ENCODE measurements around the gene ASB15.

The ASB15 gene

DNA sequence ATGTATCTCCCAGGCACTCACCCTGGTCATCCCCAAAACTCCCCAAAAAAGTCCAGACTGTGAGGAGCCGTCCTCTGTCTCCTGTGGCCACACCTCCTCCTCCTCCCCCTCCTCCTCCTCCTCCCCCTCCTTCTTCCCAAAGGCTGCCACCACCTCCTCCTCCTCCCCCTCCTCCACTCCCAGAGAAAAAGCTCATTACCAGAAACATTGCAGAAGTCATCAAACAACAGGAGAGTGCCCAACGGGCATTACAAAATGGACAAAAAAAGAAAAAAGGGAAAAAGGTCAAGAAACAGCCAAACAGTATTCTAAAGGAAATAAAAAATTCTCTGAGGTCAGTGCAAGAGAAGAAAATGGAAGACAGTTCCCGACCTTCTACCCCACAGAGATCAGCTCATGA lies 61.1 kb downstream of the ASB15 start:
- no peak for DNase-seq

DNA sequence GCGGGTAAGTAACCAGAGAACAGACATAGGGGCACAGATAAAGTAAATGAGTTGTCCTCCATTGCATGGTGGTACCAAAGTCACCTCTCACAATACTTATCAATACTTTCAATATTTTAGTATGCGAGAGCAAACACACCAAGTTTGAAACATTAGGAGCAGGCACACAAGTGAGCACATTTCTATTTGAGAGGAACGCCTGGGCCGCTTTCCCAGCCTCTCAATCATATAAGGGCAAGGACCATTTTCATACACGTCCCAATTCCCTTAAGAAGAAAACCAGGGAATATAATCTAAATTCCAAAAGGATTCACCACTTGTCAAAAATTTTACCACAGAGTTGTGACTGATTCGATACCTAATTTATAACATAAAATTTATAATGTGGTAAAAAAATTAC lies 61.6 kb downstream of the ASB15 start:
- DNase-seq: no peak

DNA sequence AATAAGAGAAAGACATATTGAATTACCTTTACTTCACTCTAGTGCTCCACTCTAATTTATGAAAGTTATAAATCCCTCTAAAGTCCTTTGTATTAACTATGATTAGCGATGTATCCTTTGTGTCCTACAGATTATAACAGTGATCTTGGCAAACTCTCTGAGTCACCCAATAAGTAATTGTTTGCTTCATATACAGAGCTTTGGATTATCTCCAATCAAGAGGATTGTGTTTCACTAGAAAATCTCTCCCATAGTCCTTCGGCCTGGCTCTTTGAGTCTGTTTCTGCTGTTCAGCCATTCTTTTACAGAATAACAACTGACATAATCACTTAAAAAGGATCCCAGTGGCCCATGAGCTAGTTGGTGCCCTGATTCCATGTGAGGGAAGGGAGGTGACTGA lies 63.5 kb downstream of the ASB15 start:
- DNase-seq: no peak

DNA sequence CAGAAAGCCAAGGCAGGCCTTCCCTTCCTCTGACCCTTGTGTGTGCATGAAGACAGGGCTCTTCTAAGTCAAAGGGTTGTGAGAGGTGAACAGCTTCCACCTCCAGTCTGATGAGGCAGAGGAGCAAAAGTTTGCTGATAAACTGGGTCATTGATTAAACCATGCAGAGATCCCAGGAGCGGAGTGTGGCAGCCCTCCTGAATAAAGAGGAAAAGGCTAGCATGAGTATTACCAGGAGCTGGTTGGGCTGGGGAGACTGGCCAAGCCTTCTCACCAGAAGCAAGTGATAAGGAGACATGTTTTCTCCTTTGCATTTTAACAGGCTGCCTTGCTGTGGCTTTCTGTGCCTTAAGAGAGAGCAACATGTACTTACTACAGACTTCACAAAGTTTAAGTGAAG lies 64.3 kb downstream of the ASB15 start:
- DNase-seq: no peak

DNA sequence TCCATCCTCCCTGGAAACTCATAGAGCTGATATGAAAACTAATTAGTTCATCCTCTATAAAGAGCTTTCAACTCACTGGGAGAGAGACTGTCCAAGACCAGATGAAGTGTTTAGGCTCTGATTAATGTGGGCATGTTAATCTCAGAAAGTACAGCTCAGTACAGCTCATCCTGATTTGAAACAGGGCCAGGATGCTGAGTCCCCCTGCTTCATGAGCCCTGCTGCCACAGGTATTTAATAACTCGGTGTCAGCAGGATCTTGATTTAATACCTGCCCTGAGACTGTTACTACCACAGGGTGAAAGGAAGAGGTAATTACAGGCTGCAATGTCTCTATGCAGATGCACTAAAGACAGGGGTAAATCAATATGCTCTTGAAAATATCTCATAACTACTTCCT lies 64.9 kb downstream of the ASB15 start:
- no peak for DNase-seq

DNA sequence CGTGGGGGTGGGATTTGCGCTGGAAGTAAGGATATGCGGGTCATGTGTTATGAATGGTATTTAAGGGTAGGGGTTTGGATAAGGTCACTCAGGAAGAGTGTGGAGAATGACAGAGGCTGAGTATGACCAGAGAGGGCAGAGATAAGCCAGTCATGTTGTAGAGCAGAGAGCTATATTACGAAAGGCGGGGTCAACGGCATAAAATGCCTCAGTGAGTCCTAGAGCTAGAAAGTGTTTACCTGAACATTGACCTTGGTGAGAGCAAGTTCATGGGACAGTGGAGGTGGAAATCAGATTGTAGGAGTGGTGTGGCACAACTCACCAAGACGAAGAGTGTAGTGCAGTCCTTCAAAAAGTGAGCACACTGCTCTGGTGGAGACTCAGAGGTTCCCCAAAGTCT lies 67.9 kb downstream of the ASB15 start:
- no peak for DNase-seq

DNA sequence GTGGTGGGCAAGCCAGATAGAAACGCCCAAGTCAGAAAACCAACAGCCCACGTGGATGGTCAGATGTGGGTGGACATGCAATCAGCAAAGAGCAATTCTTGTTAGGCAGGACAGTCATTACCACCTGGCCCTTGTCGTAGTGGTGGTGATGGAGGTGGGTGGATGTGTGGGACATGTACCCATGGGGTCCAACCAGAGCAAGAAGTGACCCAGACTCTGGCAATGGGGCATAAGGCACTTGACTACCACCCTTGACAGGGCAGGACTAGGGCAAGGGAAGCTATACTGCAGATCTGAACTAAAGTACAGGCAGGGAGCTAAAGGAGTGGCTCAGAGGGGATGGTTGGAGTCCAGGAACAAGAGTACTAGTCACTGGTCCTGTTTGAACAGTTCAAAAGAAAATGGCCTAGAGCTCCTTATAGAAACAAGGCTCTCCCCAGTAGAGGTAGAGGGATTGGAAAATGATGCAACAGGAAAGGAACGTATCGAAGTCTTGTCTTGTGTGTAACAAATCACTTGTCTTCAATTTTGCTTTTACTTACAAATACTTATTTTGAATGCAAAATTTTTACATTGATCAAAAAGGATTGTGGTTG lies 71.6 kb downstream of the ASB15 start:
- no peak for DNase-seq

DNA sequence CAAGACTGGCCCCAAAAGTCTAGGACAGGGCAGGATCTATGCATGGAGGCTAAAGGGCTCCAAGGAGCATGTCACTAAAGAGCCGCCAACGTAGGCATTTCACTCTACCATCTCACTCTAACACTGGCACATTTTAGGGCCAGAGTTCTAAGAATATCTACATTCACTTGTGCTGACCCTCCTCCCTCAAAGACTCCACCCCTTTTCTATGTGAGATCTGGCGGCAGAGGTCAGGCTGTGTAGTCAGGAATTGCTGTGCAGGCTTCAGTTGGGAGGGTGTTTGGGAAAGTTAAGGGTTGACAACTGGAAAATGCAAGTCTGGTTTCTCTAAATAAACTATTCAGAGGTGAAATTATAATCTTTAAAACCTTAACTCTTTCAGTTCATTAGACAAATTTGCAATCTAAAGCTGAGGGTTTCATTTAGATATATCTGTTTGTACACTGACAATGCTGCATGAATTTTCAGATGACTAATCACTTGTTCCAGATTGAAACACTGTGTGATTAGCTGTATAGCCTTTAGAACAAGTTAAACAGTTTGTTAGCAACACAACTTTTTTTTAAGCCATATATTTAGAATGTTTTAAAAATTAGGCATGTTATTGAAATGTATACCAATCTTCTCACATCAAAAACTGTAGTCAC lies 72.3 kb downstream of the ASB15 start:
- DNase-seq: no peak

DNA sequence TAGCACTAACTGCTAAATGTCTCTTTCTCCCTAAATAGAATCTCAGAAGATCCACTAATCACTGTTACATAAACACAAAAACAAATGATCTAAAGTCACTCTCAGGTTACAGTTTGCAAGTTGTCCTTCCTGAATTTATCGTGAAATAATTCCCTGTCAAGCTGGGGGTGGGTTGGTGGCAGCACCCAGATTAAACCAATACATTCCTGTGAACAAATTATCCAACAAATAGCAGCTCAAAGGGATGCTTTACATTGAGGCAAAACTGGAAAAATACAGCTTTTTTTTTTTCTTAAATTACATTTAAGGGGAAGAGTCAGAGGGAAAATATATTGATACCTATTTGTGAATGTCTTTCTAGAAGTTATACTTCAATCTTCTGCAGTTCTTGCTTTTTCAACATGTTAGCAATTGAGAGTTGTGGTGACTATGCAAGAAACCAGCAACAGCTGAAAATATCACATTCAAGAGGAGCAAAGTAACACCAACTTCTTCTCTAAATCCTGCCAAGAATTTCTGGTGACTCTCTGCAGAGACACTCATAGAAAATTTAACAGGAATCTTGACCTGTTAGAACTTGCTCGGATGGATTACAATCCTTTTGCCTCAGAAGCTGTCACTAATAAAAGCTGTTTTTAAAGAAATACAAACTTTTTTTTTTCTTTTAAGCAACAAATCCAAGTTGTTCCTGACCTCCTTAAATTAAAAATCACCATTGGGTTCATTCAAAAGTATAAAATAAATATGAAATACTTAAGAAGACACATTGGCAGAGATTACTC lies 73.0 kb downstream of the ASB15 start:
- DNase-seq: no peak

DNA sequence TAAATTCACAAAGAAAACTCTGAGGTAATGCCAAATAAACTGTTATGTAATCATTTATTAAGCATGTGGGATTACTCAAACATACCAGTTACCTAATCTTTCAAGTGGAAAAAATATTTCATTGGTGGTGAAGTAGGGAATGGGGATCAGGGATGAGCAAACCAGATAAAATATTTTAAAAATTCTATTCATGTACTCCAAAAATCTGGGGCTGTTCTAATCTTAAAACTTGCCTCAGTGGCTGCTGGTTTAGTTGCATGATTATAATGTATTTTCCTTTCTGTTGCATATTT lies 73.5 kb downstream of the ASB15 start:
- no peak for DNase-seq

DNA sequence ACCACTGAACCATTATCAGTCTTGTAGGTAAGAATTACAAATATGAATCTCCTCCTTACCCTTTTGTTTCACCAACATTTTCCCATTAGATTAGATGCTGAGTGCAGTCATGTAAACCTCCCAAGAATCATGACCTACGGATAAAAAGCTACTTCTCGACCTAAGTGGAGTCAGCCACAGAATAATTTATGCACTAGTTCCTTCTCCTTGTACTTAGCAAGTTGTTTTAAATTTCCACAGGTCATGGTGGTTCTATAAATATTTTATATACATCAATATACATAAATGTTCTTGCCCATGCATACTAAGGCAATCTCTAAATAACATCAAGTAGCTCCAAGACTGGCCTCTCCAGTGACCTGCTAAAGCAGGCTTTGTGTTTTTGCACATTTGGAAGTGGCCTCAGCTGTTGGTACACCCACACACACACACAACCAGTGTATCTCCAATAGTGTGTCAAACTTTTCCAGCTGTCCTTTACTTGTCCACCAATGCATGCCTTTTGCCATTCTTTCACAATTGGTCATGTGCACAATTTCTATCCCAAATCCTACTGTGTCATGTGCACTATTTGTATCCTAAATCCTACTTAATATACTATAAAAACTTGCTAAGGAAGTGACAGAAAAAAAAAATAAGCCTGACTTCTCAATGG lies 75.6 kb downstream of the ASB15 start:
- no peak for DNase-seq

DNA sequence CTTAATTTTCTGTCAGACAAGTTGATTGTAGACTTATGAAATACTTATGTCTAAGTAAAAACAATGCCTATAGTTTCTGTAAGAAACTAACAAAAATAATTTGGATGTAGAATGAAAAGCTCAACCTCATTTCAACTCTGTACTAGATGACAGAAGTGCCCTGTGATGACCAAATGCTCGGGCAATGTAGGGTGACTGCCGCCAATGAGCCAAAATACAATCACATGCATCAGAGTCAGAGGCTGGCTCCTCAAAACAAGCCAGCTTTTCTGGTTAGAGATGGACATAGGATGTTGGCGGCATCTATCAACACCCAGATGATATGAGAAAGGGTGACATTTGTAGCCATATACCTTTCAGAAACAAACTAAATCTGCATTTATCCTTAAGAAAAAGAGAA lies 78.0 kb downstream of the ASB15 start:
- no peak for DNase-seq

DNA sequence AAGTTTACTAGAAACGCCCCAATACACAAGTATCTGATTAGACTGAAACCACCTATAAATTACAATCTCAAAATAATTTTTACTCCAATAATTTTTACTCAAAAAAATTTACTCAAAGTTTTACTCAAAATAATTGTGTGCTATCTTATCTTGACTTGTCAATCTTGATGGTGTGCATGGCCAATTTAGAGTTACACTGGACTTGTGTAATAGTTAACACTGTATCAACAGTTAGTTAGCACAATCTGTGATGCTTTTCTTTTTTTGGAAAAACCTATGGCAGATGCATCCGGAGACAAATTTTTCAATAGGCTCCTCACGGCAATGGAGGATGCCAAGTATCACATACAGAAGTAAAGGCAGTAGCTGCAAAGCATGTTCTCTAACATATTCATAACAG lies 79.0 kb downstream of the ASB15 start:
- DNase-seq: no peak

DNA sequence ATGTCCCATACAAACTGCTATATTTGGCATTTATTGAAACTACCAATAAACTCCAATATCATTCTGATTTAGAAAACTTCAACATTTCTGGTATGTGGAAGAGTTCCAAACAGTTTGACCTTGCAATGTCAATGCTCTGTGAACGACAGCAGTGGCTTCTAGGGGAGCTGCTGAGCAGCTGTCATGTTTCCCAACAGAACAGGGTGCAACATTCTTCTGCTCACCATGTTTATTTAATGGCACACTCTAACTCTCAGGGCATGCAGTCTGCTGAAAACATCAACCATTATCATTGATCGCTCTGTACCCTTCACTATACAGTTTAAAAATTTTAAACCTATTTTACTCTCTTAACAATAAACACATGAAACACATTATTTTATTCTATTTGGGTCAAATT lies 79.9 kb downstream of the ASB15 start:
- no peak for DNase-seq

DNA sequence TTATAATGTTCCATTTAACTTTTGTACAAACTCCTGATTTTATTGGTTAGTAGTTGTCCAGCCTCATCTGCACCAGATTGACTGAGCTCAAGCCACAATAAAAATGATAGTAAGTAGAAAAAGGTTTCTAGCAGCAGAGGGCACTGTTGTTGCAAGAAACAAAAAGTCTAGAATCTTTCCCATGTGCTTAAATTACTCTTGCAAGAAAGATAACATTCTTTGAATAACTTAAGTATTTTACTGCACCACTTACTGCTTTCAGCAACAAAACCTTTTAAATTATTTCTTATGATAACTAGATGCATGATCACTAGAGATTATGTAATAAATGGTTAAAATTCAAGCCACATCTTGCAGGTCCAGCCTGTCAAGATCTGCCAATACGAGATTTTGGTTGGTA lies 81.1 kb downstream of the ASB15 start:
- peak in 1 of 58 donors; percentile 17 for DNase-seq

DNA sequence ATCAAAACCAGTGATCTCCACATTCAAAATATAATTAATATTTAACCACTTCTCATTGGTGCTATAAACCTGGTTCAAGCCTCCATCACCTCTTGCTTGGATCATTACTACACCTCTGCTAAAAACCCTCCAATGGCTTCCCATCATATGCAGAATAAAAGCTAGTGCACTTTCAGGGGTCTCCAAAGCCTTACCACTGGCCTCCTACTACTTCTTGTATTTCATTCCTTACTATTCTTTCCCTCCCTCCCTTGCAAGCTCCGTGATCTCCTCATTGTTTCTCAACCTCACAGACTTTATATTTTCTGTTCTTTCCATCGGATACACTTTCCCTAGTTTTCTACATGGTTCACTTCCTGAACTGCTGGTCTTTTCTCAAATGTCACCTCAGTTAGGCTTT lies 85.5 kb downstream of the ASB15 start:
- no peak for DNase-seq

DNA sequence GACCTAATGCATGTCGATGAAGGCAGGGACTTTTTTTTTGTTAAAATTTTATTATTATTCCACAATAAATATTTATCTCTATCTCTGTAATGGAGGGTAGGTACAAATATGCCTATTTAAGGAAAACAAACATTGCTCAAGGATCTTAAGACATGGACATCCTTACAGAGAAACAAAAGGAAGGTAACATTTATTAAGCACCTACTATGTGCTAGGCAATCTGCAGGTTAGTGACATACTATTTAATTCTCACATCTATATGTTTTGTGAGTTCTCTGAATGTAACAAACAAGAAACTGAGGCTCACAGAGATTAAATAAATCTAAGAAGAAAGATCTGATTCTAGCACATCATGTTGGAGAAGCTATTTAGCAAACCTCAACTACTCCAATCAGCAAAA lies 86.1 kb downstream of the ASB15 start:
- no peak for DNase-seq
